Islet of Langerhans (tissue), 1 donor: ENCODE data around the gene TFAP2E.

Source experiments
- FAIRE-seq: peaks from one replicate; lab custom pipeline; 2011; peaks lifted over from hg19 to GRCh38; lab: Jason Lieb, UNC

The TFAP2E gene

DNA sequence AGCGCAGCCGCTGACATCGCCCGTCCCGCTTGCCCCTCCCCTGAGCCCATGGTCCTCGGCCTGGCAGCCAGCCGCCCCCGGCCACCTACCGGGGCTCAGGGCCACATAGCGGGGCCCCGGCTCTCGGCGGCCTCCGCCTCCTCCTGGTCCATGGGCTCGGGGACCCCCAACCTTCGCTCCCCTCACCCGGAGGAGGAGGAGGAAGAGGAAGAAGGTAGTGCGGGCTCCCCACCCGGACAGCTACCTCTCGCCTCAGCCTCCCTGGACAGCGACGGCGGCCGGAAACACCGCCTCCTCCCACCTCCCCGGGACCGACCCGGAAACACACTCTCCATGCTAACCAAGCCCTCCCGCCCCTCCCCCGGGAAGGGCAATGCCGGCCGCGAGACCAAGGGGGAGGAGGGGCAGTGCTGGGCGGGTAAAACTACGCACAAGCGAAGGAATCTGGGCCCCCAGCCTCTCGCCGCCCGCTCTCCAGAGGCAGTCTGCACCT lies 15.9 kb upstream of the TFAP2E start, which contains the start of gene KIAA0319L:
Gene KIAA0319L (minus strand): TSS at position 286 of the 493 bp plus-strand sequence. CDS start 2,912 bp downstream, outside the sequence.
- no peak for FAIRE-seq

DNA sequence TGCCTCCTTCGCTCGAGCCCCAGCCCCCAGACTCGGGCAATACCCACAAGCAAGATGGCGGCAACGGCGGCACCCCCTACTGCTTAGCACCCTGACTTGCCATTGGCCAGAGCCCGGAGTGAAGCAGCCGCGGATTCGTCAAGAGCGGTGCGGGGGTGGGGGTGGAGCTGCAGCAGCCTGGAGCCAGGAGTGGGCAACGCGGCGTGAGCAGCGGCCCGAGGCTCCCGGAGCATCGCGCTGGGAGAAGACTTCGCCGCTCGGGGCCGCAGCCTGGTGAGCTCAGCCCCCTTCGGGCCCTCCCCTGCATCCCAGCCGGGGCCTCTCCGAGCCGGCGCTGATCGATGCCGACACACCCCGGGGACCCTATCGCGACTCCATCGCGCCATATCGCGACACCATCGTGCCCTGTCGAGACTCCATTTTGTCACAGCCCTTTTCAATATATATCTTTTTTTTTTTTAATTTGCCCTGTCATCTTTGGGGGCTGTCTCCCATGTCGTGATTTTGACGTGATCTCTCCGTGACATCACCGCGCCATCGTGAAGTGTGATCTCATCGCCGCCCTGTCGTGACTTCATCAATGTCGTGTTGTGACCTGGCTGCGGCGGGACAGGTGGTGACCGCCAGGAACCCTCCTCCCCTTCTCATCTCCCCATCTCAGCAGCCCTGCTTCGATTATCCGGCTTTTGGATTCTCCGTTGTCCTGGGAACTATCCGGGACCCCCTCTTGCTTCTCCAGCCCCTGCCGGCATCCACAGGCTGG lies 15.3 kb upstream of the TFAP2E start, which contains the start of gene NCDN:
Gene NCDN (plus strand): TSS at position 189 of the 763 bp plus-strand sequence. CDS start 392 bp downstream, at position 581.
- no peak for FAIRE-seq

GRCh38 chr1:35558374-35559316 lies 14.5 kb upstream of the TFAP2E start:
- no peak for FAIRE-seq

DNA sequence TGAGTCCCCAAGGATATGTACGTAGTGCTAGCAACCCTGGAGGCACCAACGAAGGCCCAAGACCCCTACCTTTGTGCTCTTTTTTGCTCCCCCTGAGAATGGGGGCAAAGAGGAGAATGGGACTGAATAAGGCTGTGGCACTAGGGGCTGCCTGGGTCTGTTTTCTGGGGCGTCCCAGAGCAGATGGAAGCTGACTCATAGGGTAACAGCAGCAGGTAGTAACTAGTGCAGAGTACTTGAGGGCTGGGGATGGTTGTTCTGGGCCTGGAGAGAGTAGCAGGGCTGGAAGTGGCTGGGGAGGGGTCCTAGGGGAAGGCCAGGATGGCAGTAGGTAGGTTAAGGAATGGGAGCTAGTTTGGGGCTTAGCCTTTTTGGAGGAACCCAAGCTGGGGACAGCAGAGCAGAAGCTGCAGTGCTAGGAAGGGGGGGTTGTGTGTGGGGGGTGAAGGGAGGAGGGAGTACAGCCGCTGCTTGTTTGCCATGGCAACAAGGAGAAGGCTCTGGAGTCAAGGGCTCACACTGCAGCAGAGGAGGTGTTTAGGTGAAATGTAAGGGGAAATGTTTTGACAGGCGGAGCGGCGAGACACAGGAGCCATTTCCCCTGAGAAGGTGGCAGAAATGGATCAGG lies 13.7 kb upstream of the TFAP2E start:
- FAIRE-seq, result no peak

DNA sequence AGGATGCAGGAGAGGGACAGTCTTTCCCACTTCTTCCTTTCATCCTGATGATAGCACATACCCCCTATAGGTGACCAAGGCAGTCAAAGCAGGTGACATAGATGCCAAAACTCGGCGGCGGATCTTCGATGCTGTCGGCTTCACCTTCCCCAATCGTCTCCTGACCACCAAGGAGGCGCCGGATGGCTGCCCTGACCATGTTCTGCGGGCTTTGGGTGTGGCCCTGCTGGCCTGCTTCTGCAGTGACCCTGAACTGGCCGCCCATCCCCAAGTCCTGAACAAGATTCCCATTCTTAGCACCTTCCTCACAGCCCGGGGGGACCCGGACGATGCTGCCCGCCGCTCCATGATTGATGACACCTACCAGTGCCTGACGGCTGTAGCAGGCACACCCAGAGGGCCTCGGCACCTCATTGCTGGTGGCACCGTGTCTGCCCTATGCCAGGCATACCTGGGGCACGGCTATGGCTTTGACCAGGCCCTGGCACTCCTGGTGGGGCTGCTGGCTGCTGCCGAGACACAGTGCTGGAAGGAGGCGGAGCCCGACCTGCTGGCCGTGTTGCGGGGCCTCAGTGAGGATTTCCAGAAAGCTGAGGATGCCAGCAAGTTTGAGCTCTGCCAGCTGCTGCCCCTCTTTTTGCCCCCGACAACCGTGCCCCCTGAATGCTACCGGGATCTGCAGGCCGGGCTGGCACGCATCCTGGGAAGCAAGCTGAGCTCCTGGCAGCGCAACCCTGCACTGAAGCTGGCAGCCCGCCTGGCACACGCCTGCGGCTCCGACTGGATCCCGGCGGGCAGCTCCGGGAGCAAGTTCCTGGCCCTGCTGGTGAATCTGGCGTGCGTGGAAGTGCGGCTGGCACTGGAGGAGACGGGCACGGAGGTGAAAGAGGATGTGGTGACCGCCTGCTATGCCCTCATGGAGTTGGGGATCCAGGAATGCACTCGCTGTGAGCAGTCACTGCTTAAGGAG lies 12.6 kb upstream of the TFAP2E start:
- no peak for FAIRE-seq

DNA sequence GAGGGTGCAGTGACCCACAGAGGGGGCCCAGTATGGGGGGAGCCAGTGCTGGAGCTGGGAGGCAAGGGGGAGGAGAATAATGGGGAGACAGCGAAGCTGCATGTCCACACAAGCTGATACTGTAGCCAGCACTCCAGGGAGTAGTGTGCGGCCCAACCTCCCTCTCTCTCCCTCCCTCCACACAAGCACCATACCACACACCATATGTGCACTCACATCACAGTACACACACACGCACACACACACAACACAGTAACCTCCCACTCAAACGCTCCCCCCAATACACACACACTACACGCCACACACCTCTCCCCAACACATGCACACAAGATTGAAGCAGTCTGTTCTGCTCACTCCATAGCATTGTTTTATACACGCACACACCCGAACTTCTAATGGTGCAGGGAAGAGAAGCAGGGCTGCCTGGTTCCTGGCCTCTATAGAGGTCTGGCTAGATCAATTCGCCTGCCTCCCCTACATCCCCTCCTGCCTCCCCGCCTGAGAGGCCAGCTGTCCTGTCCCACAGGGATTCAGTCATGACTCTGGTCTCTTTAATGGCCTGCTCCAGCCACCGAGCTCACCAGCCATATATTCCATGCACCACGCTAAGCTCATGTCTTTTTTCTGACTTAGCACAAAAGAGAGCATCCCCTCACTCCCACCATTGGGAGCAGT lies 11.7 kb upstream of the TFAP2E start:
- no peak for FAIRE-seq

GRCh38 chr1:35561972-35562680 lies 11.0 kb upstream of the TFAP2E start:
- no peak for FAIRE-seq

DNA sequence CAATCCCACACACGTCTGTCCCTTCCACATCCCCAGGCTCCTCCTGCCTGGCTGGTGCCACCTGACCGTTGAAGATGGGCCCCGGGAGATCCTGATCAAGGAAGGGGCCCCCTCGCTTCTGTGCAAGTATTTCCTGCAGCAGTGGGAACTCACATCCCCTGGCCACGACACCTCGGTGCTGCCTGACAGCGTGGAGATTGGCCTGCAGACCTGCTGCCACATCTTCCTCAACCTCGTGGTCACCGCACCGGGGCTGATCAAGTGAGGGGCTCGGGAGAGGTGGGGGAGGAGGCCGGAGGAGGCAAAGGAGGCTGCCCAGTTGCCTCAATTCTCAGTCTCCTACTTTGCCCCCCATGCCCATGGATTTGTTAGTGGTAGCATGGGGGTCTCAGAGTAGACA lies 9.9 kb upstream of the TFAP2E start:
- FAIRE-seq, result no peak

- FAIRE-seq, result no peak
Measured at GRCh38 chr1:35564037-35564883, 8.9 kb upstream of the TFAP2E start.

DNA sequence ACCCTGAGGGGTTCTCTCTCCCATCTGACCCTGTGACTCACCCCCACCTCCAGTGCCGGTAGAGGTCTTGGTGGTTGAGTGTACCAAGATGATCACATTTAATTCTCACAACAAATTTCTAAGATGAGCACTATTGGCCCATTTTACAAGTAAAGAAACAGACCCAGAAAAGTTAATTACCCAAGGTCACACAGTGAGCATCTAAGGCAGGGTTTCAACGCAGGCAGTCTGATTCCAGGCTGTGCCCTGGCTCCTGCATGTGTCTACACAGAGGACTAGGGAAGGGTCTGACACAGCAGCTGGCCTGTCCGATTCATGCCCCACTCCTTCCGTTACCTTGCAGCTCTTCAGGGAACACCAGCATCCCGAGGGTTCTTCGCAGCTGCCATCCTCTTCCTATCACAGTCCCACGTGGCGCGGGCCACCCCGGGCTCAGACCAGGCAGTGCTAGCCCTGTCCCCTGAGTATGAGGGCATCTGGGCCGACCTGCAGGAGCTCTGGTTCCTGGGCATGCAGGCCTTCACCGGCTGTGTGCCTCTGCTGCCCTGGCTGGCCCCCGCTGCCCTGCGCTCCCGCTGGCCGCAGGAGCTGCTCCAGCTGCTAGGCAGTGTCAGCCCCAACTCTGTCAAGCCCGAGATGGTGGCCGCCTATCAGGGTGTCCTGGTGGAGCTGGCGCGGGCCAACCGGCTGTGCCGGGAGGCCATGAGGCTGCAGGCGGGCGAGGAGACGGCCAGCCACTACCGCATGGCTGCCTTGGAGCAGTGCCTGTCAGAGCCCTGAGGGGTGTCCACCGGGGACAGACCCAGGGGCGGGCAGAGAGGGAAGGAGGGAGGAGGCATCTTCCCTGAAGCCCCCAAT lies 8.0 kb upstream of the TFAP2E start:
- no peak for FAIRE-seq

GRCh38 chr1:35565742-35566133 lies 7.4 kb upstream of the TFAP2E start:
- FAIRE-seq, result no peak

DNA sequence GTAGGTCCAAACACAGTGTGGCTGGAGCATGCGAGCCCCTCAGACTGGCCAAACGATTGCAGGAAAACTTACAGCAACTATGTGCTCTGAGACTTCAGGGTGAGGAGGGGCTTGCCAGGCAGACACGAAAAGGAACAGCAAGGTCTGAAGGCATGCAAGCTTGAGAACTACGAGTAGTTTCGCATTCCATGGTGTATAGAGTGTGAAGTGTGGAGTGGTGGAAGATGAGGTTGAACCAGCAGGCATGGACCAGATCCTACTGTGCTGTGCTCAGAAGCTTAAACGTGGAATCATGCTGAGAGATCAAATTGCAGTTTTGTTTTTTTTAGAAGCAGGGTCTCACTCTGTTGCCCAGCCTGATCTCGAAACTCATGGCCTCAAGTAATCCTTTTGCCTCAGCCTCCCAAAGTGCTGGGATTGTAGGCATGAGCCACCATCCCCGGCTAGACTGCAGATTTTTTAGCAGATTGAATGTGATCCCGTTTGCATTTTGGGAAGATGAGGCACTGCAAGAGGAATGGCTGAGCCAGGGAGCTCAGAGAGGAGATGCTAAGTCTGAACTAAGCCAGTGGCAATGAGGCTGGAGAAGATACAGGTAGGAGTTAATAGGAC lies 5.1 kb upstream of the TFAP2E start:
- no peak for FAIRE-seq

- peak; percentile 43 for FAIRE-seq
Measured at GRCh38 chr1:35568975-35569395, 4.1 kb upstream of the TFAP2E start.

DNA sequence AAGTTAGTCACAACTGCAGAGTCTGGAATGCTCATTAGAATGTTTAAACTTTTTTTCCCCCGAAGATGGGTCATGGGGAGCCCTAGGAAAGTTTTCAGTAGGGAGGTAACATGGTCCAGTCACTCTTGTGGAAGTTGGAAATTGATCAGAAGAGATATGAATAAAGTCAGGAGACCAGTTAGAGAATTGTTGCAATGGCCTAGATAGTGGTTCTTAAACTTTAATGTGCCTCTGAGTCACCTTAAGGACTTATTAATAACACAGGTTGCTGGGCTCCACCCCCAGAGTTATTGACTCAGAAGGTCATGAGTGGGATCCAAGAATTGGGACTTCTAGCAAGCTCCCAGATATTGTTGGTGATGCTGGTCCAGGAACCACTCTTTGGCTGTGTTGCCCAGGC lies 3.2 kb upstream of the TFAP2E start:
- FAIRE-seq, result no peak

DNA sequence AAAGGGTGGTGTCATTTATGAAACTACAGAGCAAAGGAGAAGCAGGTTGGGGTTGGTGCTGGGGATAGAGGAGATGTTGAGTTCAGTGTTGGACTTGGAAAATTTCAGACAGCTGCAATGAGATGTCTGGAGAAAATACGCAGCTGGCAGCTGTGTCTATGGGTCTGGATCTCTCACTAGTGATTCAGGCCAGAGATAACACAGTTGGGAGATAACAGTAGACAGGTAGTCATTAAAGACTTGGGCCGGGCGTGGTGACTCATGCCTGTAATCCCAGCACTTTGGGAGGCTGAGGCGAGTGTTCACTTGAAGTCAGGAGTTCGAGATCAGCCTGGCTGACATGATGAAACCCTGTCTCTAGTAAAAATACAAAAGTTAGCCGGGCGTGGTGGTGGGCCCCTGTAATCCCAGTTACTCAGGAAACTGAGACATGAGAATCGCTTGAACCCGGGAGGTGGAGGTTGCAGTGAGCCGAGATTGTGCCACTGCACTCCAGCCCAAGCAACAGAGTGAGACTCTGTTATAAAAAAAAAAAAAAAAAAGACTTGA lies 2.5 kb upstream of the TFAP2E start:
- no peak for FAIRE-seq

DNA sequence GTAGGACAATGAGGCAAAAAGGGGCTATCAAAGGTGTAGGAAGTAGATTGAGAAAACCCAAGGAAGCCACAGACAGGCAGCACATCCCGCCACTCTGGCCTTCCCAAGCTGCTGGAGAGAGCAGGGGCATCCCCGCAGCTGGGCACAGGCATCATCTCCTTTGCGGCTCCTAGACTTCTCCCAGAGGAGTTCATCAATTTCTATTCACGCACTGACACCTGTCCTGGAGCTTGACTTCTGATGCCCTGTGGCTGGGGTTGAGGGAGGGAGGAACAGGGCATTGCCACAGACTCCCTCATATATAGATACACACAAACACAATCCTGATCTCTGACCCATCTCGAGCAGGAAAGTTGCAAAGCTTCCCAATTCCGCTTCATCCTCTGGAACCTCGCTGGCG lies 1.9 kb upstream of the TFAP2E start:
- no peak for FAIRE-seq

GRCh38 chr1:35572296-35572695 lies 818 bp upstream of the TFAP2E start:
- no peak for FAIRE-seq
